HG02973 (cell line): ENCODE results near the gene SEPTIN7.
A peak's percentile ranks its signal among the peaks of the same experiment; 100 is the strongest.
"Not testable (repeated sequence)": the region's sequence is repeated elsewhere in the genome, so short reads cannot be mapped to it uniquely, and the experiment has no call there.

Experiments
- ATAC-seq: cut with Tn5 transposase; IDR thresholded peaks from one replicate; pipeline ENCODE4 v1.9.1; 2021; ENCODE audit warnings: moderate library complexity; ENCODE audit not compliant: unreplicated experiment

The SEPTIN7 gene

GRCh38 chr7:35800718-35801391 lies at the start of gene SEPTIN7:
Gene SEPTIN7, plus strand, starts transcription at chr7:35801057. Its CDS starts 153 bp downstream, at chr7:35801210.
- ATAC-seq = peak; percentile 74

- no peak for ATAC-seq
These were observed 48.1 kb upstream of the SEPTIN7 start for GRCh38 chr7:35752742-35753141.

- no peak for ATAC-seq
These were observed 46.9 kb upstream of the SEPTIN7 start for GRCh38 chr7:35753761-35754603.

DNA sequence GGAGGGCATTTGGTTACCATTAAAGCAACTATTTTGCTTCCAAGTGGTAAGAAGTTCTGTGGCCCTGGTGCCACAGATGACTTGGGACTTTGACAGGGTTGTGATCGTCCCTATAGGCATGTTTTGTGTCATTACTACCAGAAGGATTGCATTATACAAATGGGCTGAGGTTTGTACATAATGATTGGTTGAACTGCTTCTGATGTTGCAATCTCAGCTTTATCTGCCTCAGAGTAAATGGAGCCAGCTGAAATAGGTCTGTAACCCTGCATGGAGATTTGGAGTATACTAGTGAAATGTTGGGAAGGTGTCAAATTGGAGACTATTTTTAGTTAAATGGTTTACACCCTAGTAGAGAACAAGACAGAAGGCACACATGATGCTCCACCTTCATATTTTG lies 46.1 kb upstream of the SEPTIN7 start:
- no peak for ATAC-seq

DNA sequence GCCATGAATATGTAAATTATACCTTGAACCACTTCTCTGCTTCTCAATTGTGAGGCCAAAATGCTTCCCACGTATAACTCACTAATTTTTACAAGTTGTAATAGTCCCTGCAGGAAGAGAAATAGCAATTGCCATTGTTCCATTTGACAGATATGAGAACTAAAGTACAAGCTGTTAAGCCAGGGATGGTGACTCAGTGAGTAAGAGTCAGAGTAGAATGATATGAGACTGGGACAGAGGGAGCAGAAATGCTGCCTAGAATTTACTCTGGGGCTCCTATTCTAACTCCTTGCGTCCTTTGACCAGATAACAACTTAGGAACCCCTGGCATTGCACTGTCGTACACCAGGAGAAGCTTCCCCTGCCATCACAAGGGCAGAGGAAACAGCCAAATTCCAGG lies 45.1 kb upstream of the SEPTIN7 start:
- no peak for ATAC-seq

GRCh38 chr7:35756453-35756852 lies 44.4 kb upstream of the SEPTIN7 start:
- ATAC-seq = not testable (repeated sequence)

GRCh38 chr7:35757574-35757973 lies 43.3 kb upstream of the SEPTIN7 start:
- ATAC-seq = no peak

DNA sequence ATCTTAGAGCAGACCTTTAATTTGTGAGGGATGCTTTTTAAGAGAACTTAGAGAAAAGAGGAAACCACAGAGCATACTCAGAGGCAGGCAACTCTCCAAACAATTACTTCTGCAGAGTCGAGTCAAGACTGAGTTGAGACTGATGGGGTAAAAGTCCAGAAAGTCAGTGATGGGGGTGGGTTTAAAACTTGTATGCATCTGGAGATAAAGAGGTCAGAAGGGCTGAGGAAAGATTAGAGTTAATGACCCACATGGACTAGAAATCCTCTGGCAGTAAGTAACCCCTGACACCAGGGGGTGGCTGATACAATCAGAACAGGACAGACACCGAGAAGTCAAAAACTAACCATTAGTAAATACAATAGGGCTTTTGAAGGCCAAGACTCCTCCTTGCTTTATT lies 42.4 kb upstream of the SEPTIN7 start:
- no peak for ATAC-seq

GRCh38 chr7:35760143-35760745 lies 40.6 kb upstream of the SEPTIN7 start:
- no peak for ATAC-seq

GRCh38 chr7:35761871-35762677 lies 38.8 kb upstream of the SEPTIN7 start:
- ATAC-seq = no peak

- no peak for ATAC-seq
These were observed 38.1 kb upstream of the SEPTIN7 start for GRCh38 chr7:35762781-35763180.

GRCh38 chr7:35768346-35768745 lies 32.5 kb upstream of the SEPTIN7 start:
- no peak for ATAC-seq

GRCh38 chr7:35771776-35772175 lies 29.1 kb upstream of the SEPTIN7 start:
- ATAC-seq = no peak

DNA sequence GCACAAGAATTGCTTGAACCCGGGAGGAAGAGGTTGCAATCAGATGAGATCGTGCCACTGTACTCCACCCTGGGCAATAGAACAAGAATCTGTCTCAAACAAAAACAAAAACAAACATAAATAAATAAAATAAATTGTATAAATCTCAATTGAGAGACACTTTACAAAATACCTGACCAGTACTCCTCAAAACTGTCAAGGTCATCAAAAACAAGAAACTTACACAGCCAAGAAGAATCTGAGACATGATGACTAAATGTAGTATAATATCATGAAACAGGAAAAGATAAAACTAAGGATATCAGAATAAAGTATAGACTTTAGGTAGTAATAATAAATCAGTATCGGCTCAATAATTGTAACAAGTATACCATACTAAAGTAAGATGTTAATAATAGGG lies 26.9 kb upstream of the SEPTIN7 start:
- ATAC-seq = no peak

- no peak for ATAC-seq
These were observed 24.2 kb upstream of the SEPTIN7 start for GRCh38 chr7:35776686-35777085.

DNA sequence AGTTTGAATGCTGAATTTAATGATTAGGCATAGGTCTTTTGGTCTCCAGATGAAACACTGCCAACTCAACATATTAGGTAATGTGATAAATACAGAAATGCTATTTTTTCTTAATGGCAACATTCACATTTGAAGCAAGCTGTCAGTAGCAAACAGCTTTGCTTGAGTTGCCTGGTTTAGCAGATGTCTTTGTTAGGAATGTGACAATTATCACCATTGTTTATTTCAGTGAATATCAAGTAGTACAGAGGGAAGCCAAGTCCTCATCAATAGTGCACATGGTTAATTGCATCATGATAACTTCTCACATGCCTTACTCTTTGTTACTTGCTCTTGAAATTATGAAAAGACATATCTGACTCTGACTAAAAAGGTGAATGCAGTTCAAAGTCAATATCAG lies 23.7 kb upstream of the SEPTIN7 start:
- ATAC-seq = no peak

DNA sequence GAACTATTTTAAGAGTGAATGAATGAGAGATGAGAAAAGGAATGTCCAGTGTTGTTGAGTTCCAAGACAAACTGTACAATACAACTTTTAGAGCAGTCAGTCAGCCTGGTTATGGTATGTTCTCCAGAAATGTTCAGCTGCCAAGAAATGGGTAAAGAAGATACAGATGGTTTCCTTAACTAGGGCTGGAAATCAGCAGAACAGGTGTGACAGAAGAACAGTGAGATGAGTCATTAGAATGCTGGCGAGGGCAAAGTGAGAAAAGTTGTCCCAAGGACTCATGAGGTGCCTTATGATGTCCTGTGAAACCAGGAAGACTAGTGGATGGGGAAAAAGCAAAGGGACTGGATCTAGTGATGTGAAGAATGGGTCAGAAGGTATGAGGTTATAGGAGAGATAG lies 20.8 kb upstream of the SEPTIN7 start:
- ATAC-seq = no peak

- no peak for ATAC-seq
These were observed 19.6 kb upstream of the SEPTIN7 start for GRCh38 chr7:35781200-35781701.

DNA sequence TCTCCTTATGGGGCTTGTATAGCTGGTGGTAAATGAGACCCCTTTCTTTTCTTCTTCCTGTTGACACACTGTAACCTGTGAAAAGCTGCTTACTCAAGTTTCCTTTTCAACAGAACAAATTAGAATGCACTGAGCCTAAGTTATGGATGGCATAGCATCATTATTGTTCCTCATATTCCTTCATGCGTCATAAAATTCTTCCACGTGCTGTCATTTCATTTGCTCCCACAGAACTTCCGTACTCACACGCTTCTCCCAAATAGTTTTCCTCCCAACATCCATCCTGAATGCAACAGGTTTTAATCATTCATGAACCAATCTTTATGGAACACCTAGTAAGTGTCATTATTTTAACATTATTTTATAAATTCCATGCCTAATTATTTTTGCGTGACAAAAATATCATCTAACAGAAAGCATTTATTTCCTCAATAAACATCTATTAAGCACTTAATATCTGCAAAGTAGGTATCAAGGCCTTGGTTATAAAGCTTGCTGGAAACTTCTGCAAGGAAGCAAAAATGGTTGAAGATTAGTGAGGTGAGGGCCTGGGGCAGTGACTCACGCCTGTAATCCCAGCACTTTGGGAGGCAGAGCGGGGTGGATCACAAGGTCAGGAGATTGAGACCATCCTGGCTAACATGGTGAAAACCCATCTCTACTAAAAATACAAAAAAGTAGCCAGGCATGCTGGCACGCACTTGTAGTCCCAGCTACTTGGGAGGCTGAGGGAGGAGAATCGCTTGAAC lies 18.9 kb upstream of the SEPTIN7 start:
- ATAC-seq = no peak

- ATAC-seq = no peak
These were observed 16.5 kb upstream of the SEPTIN7 start for GRCh38 chr7:35784332-35784731.
